HCT116 (cell line): Measurements from ENCODE around the gene SNX10. TPM values are rescaled to one million over a fixed set of nuclear protein-coding genes. Genes with fewer than 3 reads are reported as not detected.

Source experiments
- ATAC-seq: fragments of 200-7000 bp; cut with Tn5 transposase; 2 replicates; pipeline ENCODE4 v1.9.1; 2020; ENCODE audit warnings: mild to moderate bottlenecking, moderate library complexity
- BruUV-seq: library from RNA; stranded (reverse); fragments of 400-500 nt; replicated peaks from 2 replicates; lab custom pipeline; 2021; lab: Mats Ljungman, UMichigan
- CTCF ChIA-PET: fragments of 300-600 bp; sonication (Branson Sonifier 250); formaldehyde crosslinking; loops from one replicate; lab custom pipeline; 2021; ENCODE audit warnings: antibody characterized with exemption; lab: Charles Lee
- POLR2A ChIA-PET: fragments of 300-600, 350-600 bp; sonication (Branson Sonifier 250); formaldehyde crosslinking; loops from one replicate; lab custom pipeline; 2021; ENCODE audit warnings: antibody characterized with exemption; lab: Charles Lee
- RAD21 ChIA-PET, 2 experiments: fragments of 300-600 bp; sonication (Branson Sonifier 250); formaldehyde crosslinking; loops; one replicate each; lab custom pipeline; 2023; ENCODE audit warnings: low total read pairs in 2 of 2; ENCODE audit not compliant: uncharacterized antibody in 2 of 2, unreplicated experiment in 2 of 2, low non-redundant PET in 1 of 2; lab: Charles Lee
- DNase-seq: peaks from one replicate; pipeline ENCODE4 v3.0.0-alpha.2; 2010; ENCODE audit warnings: low read depth, low spot score
- H2AFZ ChIP-seq: fragments of 200-600 bp; shearing (Covaris generic), sonication (generic); 2 replicates; pipeline ENCODE4 v1.6.1; 2017; ENCODE audit warnings: low read depth, mixed run types, mixed read lengths, antibody characterized with exemption, low read length; ENCODE audit not compliant: poor library complexity, severe bottlenecking
- H3K27ac ChIP-seq: 2 replicates; pipeline ENCODE4 v1.5.1; 2012; ENCODE audit warnings: low read depth, low read length
- H3K27me3 ChIP-seq: fragments of 200-600 bp; sonication (generic); 2 replicates; pipeline ENCODE4 v1.6.1; 2016; ENCODE audit warnings: mixed run types, low read length, mixed read lengths; ENCODE audit not compliant: insufficient read depth
- H3K36me3 ChIP-seq, 2 experiments: fragments of 200-500 bp in 1 of 2; fragments of 200-600 bp in 1 of 2; sonication (Bioruptor generic) in 1 of 2; sonication (generic) in 1 of 2; 2 replicates each; pipeline versions ENCODE4 v1.5.1 to v1.6.1; 2014 to 2016; ENCODE audit warnings: low read length in 2 of 2, inconsistent platforms in 1 of 2, mixed read lengths in 1 of 2, mixed run types in 1 of 2; ENCODE audit not compliant: insufficient read depth in 2 of 2, control insufficient read depth in 1 of 2
- H3K4me1 ChIP-seq, 2 experiments: fragments of 200-600 bp in 1 of 2; sonication (generic) in 1 of 2; 2 replicates each; pipeline versions ENCODE4 v1.5.1 to v1.6.1; 2012 to 2017; ENCODE audit warnings: low read length in 2 of 2, inconsistent platforms in 1 of 2, mild to moderate bottlenecking in 1 of 2, mixed read lengths in 1 of 2, mixed run types in 1 of 2, moderate library complexity in 1 of 2; ENCODE audit not compliant: insufficient read depth in 2 of 2, control insufficient read depth in 1 of 2
- H3K4me2 ChIP-seq: fragments of 200-600 bp; sonication (generic); 2 replicates; pipeline ENCODE4 v1.6.1; 2017; ENCODE audit warnings: mixed run types, low read length, mixed read lengths
- H3K4me3 ChIP-seq, 2 experiments: fragments of 200-600 bp in 1 of 2; sonication (generic) in 1 of 2; replicated peaks in 1 of 2; 2 replicates each; pipeline ENCODE4 v1.5.1; 2011 to 2016; ENCODE audit warnings: low read length in 2 of 2, control low read depth in 1 of 2, low read depth in 1 of 2, mild to moderate bottlenecking in 1 of 2, mixed read lengths in 1 of 2, mixed run types in 1 of 2
- H3K79me2 ChIP-seq: fragments of 200-600 bp; sonication (generic); 2 replicates; pipeline ENCODE4 v1.6.1; 2017; ENCODE audit warnings: mild to moderate bottlenecking, mixed run types, low read length, moderate library complexity, mixed read lengths; ENCODE audit not compliant: insufficient read depth
- H3K9ac ChIP-seq: fragments of 200-600 bp; sonication (generic); 2 replicates; pipeline ENCODE4 v1.6.1; 2016; ENCODE audit warnings: low read length, mixed read lengths
- H3K9me2 ChIP-seq: fragments of 200-600 bp; sonication (generic), shearing (Covaris generic); 2 replicates; pipeline ENCODE4 v1.6.1; 2017; ENCODE audit warnings: mixed run types, mild to moderate bottlenecking, moderate library complexity; ENCODE audit not compliant: insufficient read depth
- H3K9me3 ChIP-seq, 2 experiments: fragments of 200-500 bp in 1 of 2; fragments of 200-600 bp in 1 of 2; sonication (Bioruptor generic) in 1 of 2; sonication (generic) in 1 of 2; 2 replicates each; pipeline ENCODE4 v1.6.1; 2014 to 2017; ENCODE audit warnings: low read length in 2 of 2, mixed read lengths in 2 of 2, inconsistent platforms in 1 of 2, low read depth in 1 of 2, mild to moderate bottlenecking in 1 of 2, mixed run types in 1 of 2, moderate library complexity in 1 of 2; ENCODE audit not compliant: control insufficient read depth in 1 of 2, insufficient read depth in 1 of 2
- H4K20me1 ChIP-seq: fragments of 200-600 bp; sonication (generic), shearing (Covaris generic); 2 replicates; pipeline ENCODE4 v1.6.1; 2017; ENCODE audit warnings: mixed run types, mild to moderate bottlenecking, moderate library complexity; ENCODE audit not compliant: insufficient read depth
- CBX3 ChIP-seq: IDR thresholded peaks from 2 replicates; pipeline ENCODE4 v1.6.1; 2012; ENCODE audit warnings: low read depth
- CEBPB ChIP-seq: IDR thresholded peaks from 2 replicates; pipeline ENCODE4 v1.6.1; 2012; ENCODE audit warnings: low read depth
- EZH2 ChIP-seq: fragments of 200-600 bp; sonication (generic); IDR thresholded peaks from 2 replicates; pipeline ENCODE4 v1.6.1; 2017; ENCODE audit warnings: antibody characterized with exemption, mixed run types
- EZH2phosphoT487 ChIP-seq: fragments of 200-600 bp; IDR thresholded peaks from 2 replicates; pipeline ENCODE4 v1.6.1; 2018; ENCODE audit warnings: antibody characterized with exemption, borderline replicate concordance
- JUND ChIP-seq: IDR thresholded peaks from 2 replicates; pipeline ENCODE4 v1.6.1; 2012
- POLR2A ChIP-seq: IDR thresholded peaks from 2 replicates; pipeline ENCODE4 v1.7.0; 2011; ENCODE audit warnings: borderline replicate concordance; ENCODE audit not compliant: insufficient read depth, insufficient read length; ENCODE audit errors: extremely low read depth
- POLR2AphosphoS5 ChIP-seq: IDR thresholded peaks from 2 replicates; pipeline ENCODE4 v1.6.1; 2011; ENCODE audit warnings: mild to moderate bottlenecking, low read depth, low read length, moderate library complexity
- SP1 ChIP-seq: IDR thresholded peaks from 2 replicates; pipeline ENCODE4 v1.6.1; 2012; ENCODE audit warnings: low read depth
- SRF ChIP-seq: IDR thresholded peaks from 2 replicates; pipeline ENCODE4 v1.6.1; 2012; ENCODE audit warnings: low read depth
- TCF7L2 ChIP-seq: IDR thresholded peaks from 2 replicates; pipeline ENCODE4 v1.7.0; 2011; ENCODE audit warnings: borderline replicate concordance, inconsistent platforms; ENCODE audit not compliant: insufficient read depth, insufficient read length; ENCODE audit errors: extremely low read depth
- YY1 ChIP-seq: IDR thresholded peaks from 2 replicates; pipeline ENCODE4 v1.6.1; 2011; ENCODE audit warnings: low read length, low read depth, moderate library complexity, mild to moderate bottlenecking; ENCODE audit not compliant: insufficient replicate concordance; ENCODE audit errors: extremely low read depth
- ZFX ChIP-seq: fragments of 450-650 bp; IDR thresholded peaks from 2 replicates; pipeline ENCODE4 v1.6.1; 2017
- intact Hi-C: fragments of 100-400 bp; cut with micrococcal nuclease; formaldehyde crosslinking; loops from 2 replicates; pipeline ENCODE4 v1.10.0; 2022
- total RNA-seq: library from RNA; stranded (reverse); gene quantifications from one replicate; pipeline ENCODE4 v1.2.1, GENCODE V29; 2021; ENCODE audit not compliant: unreplicated experiment
- TF ChIP-seq, protein P1 (sequence below): IDR thresholded peaks from 2 replicates; pipeline ENCODE4 v1.6.1; 2012
- TF ChIP-seq, protein P2 (sequence below), 3 experiments: fragments of 200-600 bp in 1 of 3; sonication (generic) in 1 of 3; IDR thresholded peaks in 2 of 3; conservative IDR thresholded peaks in 1 of 3; 2 replicates each; pipeline ENCODE4 v1.5.1; 2012 to 2017; ENCODE audit warnings: low read depth in 2 of 3, low read length in 2 of 3, antibody characterized with exemption in 1 of 3, borderline replicate concordance in 1 of 3, control low read depth in 1 of 3, mild to moderate bottlenecking in 1 of 3, mixed read lengths in 1 of 3, mixed run types in 1 of 3, moderate library complexity in 1 of 3; ENCODE audit not compliant: insufficient read depth in 1 of 3
- TF ChIP-seq, protein P3 (sequence below): IDR thresholded peaks from 2 replicates; pipeline ENCODE4 v1.6.1; 2012; ENCODE audit warnings: low read depth
- TF ChIP-seq, protein P4 (sequence below): IDR thresholded peaks from 2 replicates; pipeline ENCODE4 v1.6.1; 2012

SNX10 gene
- total RNA-seq, 1 experiment from 2014 or later: 26.9 TPM

DNA sequence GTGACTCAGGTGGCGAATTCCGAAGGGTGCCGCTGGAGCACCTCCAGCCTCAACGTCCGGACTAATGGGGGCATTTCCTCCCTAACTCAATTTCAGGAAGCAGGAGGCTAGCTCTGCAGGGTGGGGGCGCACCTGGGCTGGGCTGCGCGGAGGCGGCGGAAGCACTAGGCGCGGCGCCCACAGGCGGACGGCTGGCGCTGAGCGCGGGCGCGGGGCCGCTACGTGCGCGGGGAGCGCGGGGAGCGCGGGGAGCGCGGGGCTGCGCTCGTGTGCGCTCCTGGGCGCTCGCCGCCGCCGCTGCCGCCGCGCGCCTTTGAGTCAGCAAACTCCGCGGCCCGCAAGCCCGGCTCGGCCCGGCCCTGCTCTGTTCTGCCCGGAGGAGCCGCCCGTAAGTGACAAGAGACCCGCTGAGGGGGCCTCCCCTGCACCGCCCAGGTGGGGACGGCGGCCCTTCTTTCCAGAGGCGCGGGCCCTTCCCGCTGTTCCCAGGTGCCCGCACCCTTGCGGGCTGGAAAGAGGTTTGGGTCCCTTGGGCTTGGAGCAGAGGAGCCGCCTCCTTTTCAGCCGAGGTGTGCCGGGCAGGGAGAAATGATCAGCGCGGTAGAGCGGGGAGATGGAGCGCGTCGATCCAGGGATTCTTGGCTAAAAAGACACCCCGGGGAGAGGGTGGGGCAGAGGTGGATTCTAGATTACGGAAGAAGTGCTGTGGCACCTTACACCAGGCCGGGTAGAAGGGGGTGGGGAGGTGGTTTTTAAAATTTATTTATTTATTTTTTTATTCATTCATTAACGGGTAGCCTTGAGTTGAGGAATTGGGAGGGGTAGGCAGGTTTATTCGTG, at the start of gene SNX10 (continued):
- TF ChIP-seq, protein P1, sequence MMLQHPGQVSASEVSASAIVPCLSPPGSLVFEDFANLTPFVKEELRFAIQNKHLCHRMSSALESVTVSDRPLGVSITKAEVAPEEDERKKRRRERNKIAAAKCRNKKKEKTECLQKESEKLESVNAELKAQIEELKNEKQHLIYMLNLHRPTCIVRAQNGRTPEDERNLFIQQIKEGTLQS: no peak
- TF ChIP-seq, protein P2, sequence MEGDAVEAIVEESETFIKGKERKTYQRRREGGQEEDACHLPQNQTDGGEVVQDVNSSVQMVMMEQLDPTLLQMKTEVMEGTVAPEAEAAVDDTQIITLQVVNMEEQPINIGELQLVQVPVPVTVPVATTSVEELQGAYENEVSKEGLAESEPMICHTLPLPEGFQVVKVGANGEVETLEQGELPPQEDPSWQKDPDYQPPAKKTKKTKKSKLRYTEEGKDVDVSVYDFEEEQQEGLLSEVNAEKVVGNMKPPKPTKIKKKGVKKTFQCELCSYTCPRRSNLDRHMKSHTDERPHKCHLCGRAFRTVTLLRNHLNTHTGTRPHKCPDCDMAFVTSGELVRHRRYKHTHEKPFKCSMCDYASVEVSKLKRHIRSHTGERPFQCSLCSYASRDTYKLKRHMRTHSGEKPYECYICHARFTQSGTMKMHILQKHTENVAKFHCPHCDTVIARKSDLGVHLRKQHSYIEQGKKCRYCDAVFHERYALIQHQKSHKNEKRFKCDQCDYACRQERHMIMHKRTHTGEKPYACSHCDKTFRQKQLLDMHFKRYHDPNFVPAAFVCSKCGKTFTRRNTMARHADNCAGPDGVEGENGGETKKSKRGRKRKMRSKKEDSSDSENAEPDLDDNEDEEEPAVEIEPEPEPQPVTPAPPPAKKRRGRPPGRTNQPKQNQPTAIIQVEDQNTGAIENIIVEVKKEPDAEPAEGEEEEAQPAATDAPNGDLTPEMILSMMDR (IDR thresholded peaks at IDR 0.05 in 2 of 3, conservative IDR thresholded peaks at IDR 0.05 in 1 of 3; ENCODE audit: borderline replicate concordance in 1 of 3, insufficient read depth in 1 of 3, low read depth in 2 of 3, low read length in 2 of 3): peak; percentile 23 to 45 (median 39); a peak in 4 of 6 replicates
- TF ChIP-seq EZH2phosphoT487: no peak
- TF ChIP-seq EZH2: no peak

DNA sequence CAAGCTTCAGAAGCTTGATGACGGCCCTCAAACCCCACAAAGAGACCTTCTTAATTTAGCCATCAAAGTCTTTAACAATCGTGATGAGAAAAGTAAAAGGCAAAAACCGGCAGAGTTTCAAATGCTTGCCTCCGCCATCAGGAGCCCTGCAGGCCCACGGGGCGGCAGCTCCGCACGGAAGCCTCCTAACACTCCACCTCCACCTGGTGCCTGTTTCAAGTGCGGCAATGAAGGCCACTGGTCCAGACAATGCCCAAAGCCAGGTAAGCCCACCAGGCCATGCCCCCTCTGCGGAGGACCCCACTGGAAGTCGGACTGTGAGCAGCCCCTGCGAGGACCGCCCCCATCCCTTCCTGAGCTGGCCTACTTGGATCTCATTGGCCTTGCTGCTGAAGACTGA, 46.5 kb upstream of the SNX10 start:
- Histone ChIP-seq H3K9ac (no peak overlapping the region), H3K36me3 (no peaks in the 10 kb centered on the region), H3K27me3 (no peaks in the 10 kb centered on the region), H3K4me3 (no peak overlapping the region), H3K4me1 (no peaks in the 10 kb centered on the region), H3K27ac (no peak overlapping the region), H3K9me2 (no peaks in the 10 kb centered on the region), H4K20me1 (no peaks in the 10 kb centered on the region), H3K4me2 (no peak overlapping the region), H2AFZ (no peak overlapping the region), H3K9me3 (no peaks in the 10 kb centered on the region), H3K79me2 (no peaks in the 10 kb centered on the region)
- ATAC-seq: no peak
- no peak for DNase-seq
- ChIA-PET CTCF (no interaction called here), POLR2A (no interaction called here), RAD21 (no interaction called here)
- BruUV-seq: no TSS peak
- intact Hi-C loops: no loop called here
- TF ChIP-seq POLR2A: no peak
- TF ChIP-seq, protein P2 (IDR thresholded peaks at IDR 0.05 in 2 of 3, conservative IDR thresholded peaks at IDR 0.05 in 1 of 3; ENCODE audit: borderline replicate concordance in 1 of 3, insufficient read depth in 1 of 3, low read depth in 2 of 3, low read length in 2 of 3): no peak
- TF ChIP-seq CBX3: no peak
- TF ChIP-seq ZFX: no peak
- TF ChIP-seq, protein P3, sequence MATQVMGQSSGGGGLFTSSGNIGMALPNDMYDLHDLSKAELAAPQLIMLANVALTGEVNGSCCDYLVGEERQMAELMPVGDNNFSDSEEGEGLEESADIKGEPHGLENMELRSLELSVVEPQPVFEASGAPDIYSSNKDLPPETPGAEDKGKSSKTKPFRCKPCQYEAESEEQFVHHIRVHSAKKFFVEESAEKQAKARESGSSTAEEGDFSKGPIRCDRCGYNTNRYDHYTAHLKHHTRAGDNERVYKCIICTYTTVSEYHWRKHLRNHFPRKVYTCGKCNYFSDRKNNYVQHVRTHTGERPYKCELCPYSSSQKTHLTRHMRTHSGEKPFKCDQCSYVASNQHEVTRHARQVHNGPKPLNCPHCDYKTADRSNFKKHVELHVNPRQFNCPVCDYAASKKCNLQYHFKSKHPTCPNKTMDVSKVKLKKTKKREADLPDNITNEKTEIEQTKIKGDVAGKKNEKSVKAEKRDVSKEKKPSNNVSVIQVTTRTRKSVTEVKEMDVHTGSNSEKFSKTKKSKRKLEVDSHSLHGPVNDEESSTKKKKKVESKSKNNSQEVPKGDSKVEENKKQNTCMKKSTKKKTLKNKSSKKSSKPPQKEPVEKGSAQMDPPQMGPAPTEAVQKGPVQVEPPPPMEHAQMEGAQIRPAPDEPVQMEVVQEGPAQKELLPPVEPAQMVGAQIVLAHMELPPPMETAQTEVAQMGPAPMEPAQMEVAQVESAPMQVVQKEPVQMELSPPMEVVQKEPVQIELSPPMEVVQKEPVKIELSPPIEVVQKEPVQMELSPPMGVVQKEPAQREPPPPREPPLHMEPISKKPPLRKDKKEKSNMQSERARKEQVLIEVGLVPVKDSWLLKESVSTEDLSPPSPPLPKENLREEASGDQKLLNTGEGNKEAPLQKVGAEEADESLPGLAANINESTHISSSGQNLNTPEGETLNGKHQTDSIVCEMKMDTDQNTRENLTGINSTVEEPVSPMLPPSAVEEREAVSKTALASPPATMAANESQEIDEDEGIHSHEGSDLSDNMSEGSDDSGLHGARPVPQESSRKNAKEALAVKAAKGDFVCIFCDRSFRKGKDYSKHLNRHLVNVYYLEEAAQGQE: no peak
- no peak for TF ChIP-seq JUND
- TF ChIP-seq, protein P4, sequence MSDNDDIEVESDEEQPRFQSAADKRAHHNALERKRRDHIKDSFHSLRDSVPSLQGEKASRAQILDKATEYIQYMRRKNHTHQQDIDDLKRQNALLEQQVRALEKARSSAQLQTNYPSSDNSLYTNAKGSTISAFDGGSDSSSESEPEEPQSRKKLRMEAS: no peak
- no peak for TF ChIP-seq CEBPB
- TF ChIP-seq EZH2: no peak
- TF ChIP-seq SRF: no peak
- TF ChIP-seq POLR2AphosphoS5: no peak
- TF ChIP-seq TCF7L2: no peak
- no peak for TF ChIP-seq SP1
- no peak for TF ChIP-seq YY1
